SJCRH30 (cell line): ENCODE results near the gene COL11A2. TPM values are rescaled to one million over a fixed set of nuclear protein-coding genes. Genes with fewer than 3 reads are reported as not detected.
"Not testable (repeated sequence)": the region's sequence is repeated elsewhere in the genome, so short reads cannot be mapped to it uniquely, and the experiment has no call there.

Experiments used
- DNase-seq, 2 experiments: peaks; one replicate each; pipeline ENCODE4 v3.0.0-alpha.2; 2015 to 2020
- H3K27ac ChIP-seq: fragments of 250-450 bp; sonication (Bioruptor Pico); 2 replicates; pipeline ENCODE4 v1.5.1; 2020; ENCODE audit warnings: mild to moderate bottlenecking, moderate library complexity
- H3K27me3 ChIP-seq: fragments of 250-450 bp; sonication (Bioruptor Pico); 2 replicates; pipeline ENCODE4 v1.5.1; 2020; ENCODE audit warnings: mild to moderate bottlenecking, moderate library complexity
- H3K36me3 ChIP-seq: fragments of 250-450 bp; sonication (Bioruptor Pico); 2 replicates; pipeline ENCODE4 v1.5.1; 2020; ENCODE audit warnings: mild to moderate bottlenecking, moderate library complexity
- H3K4me1 ChIP-seq: fragments of 250-450 bp; sonication (Bioruptor Pico); 2 replicates; pipeline ENCODE4 v1.5.1; 2020; ENCODE audit warnings: mild to moderate bottlenecking, moderate library complexity
- H3K4me3 ChIP-seq: fragments of 250-450 bp; sonication (Bioruptor Pico); 2 replicates; pipeline ENCODE4 v1.5.1; 2020; ENCODE audit warnings: mild to moderate bottlenecking, moderate library complexity
- H3K9me3 ChIP-seq: fragments of 250-450 bp; sonication (Bioruptor Pico); replicated peaks from 2 replicates; pipeline ENCODE4 v1.5.1; 2020; ENCODE audit warnings: mild to moderate bottlenecking, moderate library complexity
- total RNA-seq: library from RNA; depleted of rRNA; stranded (reverse); fragments of >200 nt; shearing (Covaris generic); gene quantifications from 2 replicates; pipeline ENCODE4 v1.2.3, GENCODE V29; 2014

The COL11A2 gene
- total RNA-seq, 1 experiment from 2014 or later: 3.8 TPM

- Histone ChIP-seq H3K27me3 (no peaks in the 10 kb centered on the region), H3K36me3 (no peaks in the 10 kb centered on the region), H3K4me1 (peaks cover 10% of the 10 kb centered on the region), H3K4me3 (no peak overlapping the region), H3K27ac (no peak overlapping the region), H3K9me3 (no peaks in the 10 kb centered on the region)
- DNase-seq: no peak
These were observed 27.4 kb downstream of the COL11A2 start for GRCh38 chr6:33164665-33165373.

DNA sequence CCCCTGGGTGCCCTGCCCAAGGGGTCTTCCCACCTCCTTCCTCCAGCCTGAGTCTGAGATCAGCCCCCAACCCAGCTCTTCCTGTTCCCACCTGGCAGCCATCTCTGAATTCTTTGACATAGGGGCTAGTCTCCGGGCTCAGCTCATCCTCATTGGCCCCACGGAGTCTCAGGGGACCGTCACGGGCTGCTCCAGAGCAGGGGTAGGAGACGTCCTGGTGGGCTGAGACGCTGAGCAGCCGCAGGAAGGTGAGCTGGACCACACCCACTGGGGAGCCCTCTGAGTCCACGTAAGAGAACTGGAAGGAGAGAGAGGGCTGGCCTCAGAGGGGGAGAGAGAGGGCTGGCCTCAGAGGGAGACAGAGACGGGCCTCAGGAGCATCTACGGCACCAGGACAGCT is 28.1 kb downstream of the COL11A2 start:
- peaks cover 10% of the 10 kb centered on the region for H3K4me1 ChIP-seq
- no peaks in the 10 kb centered on the region for H3K36me3 ChIP-seq
- H3K27me3 ChIP-seq: no peaks in the 10 kb centered on the region
- DNase-seq: no peak
- no peaks in the 10 kb centered on the region for H3K9me3 ChIP-seq
- H3K27ac ChIP-seq: no peak overlapping the region
- H3K4me3 ChIP-seq: no peak overlapping the region

DNA sequence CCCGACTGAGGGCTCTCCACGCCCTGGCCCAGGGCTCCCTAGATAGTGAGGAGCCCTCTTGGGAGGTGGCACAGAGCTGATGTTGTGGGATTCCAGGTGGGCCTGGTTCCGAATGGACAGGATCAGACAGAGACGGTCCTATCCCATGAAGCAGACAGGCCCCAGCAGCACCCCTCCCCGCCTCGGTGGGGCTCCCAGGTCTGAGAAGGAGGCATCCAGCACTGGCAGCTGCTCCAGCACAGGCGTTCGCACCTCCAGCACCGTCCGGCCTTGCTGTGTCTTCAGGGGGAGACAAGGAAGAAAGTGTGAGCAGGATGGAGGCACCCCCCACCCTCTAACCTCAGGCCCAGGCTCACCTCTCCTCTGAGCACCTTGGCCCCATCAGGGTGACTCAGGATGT is 28.7 kb downstream of the COL11A2 start:
- Histone ChIP-seq H3K27ac (no peak overlapping the region), H3K36me3 (no peaks in the 10 kb centered on the region)

GRCh38 chr6:33161354-33162331 is 30.6 kb downstream of the COL11A2 start:
- Histone ChIP-seq H3K4me1 (peaks cover 10% of the 10 kb centered on the region), H3K9me3 (no peaks in the 10 kb centered on the region), H3K4me3 (peak overlapping the region; percentile 52), H3K36me3 (no peaks in the 10 kb centered on the region), H3K27ac (peak overlapping the region; percentile 41), H3K27me3 (peaks cover 8% of the 10 kb centered on the region; the same call in 1 of the 2 replicates)
- DNase-seq: peak; percentile 76 to 79

More for the DNA sequence above, 28.7 kb downstream of the COL11A2 start:
- no peaks in the 10 kb centered on the region for H3K27me3 ChIP-seq
- H3K4me3 ChIP-seq: no peak overlapping the region
- H3K9me3 ChIP-seq: no peaks in the 10 kb centered on the region
- H3K4me1 ChIP-seq: peaks cover 10% of the 10 kb centered on the region
- no peak for DNase-seq

GRCh38 chr6:33160728-33161344 is 31.4 kb downstream of the COL11A2 start:
- Histone ChIP-seq H3K9me3 (no peaks in the 10 kb centered on the region), H3K27ac (peak overlapping the region; percentile 41), H3K4me1 (peaks cover 10% of the 10 kb centered on the region), H3K27me3 (peaks cover 9% of the 10 kb centered on the region; the same call in 1 of the 2 replicates), H3K4me3 (peak overlapping the region; percentile 52), H3K36me3 (no peaks in the 10 kb centered on the region)
- peak; percentile 62 to 64 for DNase-seq

GRCh38 chr6:33160096-33160495 is 32.2 kb downstream of the COL11A2 start:
- H3K27ac ChIP-seq: no peak overlapping the region
- H3K4me3 ChIP-seq: no peak overlapping the region
- DNase-seq: no peak
- no peaks in the 10 kb centered on the region for H3K36me3 ChIP-seq
- H3K4me1 ChIP-seq: peaks cover 10% of the 10 kb centered on the region
- no peaks in the 10 kb centered on the region for H3K9me3 ChIP-seq
- H3K27me3 ChIP-seq: peaks cover 9% of the 10 kb centered on the region; the same call in 1 of the 2 replicates

DNA sequence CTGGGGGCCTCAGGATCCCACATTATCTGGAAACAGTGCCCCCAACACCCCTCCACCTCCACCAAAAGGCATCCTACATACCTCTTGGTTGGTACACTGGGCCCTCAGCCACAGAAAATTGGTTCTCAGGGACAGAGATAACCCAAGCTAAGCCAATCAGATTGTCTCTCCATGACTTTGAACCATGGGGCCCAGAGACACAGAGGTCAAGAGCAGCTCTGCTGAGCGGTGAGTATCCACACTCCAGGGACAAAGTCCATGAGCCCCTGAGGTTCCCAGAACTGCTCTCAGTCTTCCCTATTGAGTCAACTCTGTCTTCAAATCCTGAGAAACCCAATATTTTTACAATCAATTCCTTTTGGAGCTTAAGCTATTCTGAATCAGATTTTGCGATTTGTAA is 35.3 kb downstream of the COL11A2 start:
- H3K9me3 ChIP-seq: peaks cover 4% of the 10 kb centered on the region
- H3K4me1 ChIP-seq: peaks cover 6% of the 10 kb centered on the region
- peaks cover 9% of the 10 kb centered on the region; the same call in 1 of the 2 replicates for H3K27me3 ChIP-seq
- no peak for DNase-seq
- H3K4me3 ChIP-seq: no peak overlapping the region
- no peak overlapping the region for H3K27ac ChIP-seq
- H3K36me3 ChIP-seq: no peaks in the 10 kb centered on the region

- no peaks in the 10 kb centered on the region for H3K36me3 ChIP-seq
- H3K4me3 ChIP-seq: no peak overlapping the region
- H3K27me3 ChIP-seq: peaks cover 9% of the 10 kb centered on the region; the same call in 1 of the 2 replicates
- H3K4me1 ChIP-seq: peaks cover 6% of the 10 kb centered on the region; the same call in 1 of the 2 replicates
- H3K9me3 ChIP-seq: peaks cover 8% of the 10 kb centered on the region
- H3K27ac ChIP-seq: no peak overlapping the region
- no peak for DNase-seq
These were observed 35.7 kb downstream of the COL11A2 start for GRCh38 chr6:33156561-33156960.

GRCh38 chr6:33154349-33154748 is 37.9 kb downstream of the COL11A2 start:
- H3K4me3 ChIP-seq: no peak overlapping the region
- peaks cover 14% of the 10 kb centered on the region for H3K9me3 ChIP-seq
- DNase-seq: no peak
- no peaks in the 10 kb centered on the region for H3K4me1 ChIP-seq
- H3K27me3 ChIP-seq: peaks cover 9% of the 10 kb centered on the region; the same call in 1 of the 2 replicates
- H3K27ac ChIP-seq: no peak overlapping the region
- H3K36me3 ChIP-seq: no peaks in the 10 kb centered on the region

GRCh38 chr6:33151050-33151449 is 41.2 kb downstream of the COL11A2 start:
- Histone ChIP-seq H3K4me1 (peaks cover 2% of the 10 kb centered on the region; the same call in 1 of the 2 replicates), H3K9me3 (peaks cover 14% of the 10 kb centered on the region), H3K4me3 (no peak overlapping the region)

DNA sequence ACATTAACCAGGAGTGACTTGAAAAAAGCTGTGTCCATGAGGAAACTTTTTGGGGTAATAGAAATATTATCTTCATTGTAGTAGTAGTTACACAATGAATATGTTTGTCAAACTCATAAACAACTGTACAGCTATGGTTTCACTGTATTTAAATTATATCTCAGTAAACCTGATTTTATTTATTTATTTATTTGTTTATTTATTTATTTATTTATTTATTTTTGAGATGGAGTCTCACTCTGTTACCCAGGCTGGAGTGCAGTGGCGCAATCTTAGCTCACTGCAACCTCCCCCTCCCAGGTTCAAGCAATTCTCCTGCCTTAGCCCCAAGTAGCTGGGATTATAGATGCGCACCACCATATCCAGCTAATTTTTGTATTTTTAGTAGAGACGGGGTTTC is 41.7 kb downstream of the COL11A2 start:
- H3K27me3 ChIP-seq, H3K4me1 ChIP-seq, H3K4me3 ChIP-seq, DNase-seq, H3K27ac ChIP-seq, H3K36me3 ChIP-seq: not testable (repeated sequence)
- peaks cover 14% of the 10 kb centered on the region for H3K9me3 ChIP-seq

More at GRCh38 chr6:33151050-33151449, 41.2 kb downstream of the COL11A2 start:
- no peaks in the 10 kb centered on the region for H3K36me3 ChIP-seq
- no peak overlapping the region for H3K27ac ChIP-seq
- no peak for DNase-seq
- 0 out of 2 replicates have a peak, but pooled peaks cover 2% of the 10 kb centered on the region for H3K27me3 ChIP-seq

- Histone ChIP-seq H3K27me3 (0 out of 2 replicates have a peak, but pooled peaks cover 2% of the 10 kb centered on the region), H3K36me3 (no peaks in the 10 kb centered on the region), H3K9me3 (peaks cover 14% of the 10 kb centered on the region), H3K4me3 (no peak overlapping the region), H3K27ac (no peak overlapping the region), H3K4me1 (peaks cover 2% of the 10 kb centered on the region; the same call in 1 of the 2 replicates)
- DNase-seq: peak in 1 of 2 experiments; percentile 58
These were observed 44.2 kb downstream of the COL11A2 start for GRCh38 chr6:33147807-33148666.

DNA sequence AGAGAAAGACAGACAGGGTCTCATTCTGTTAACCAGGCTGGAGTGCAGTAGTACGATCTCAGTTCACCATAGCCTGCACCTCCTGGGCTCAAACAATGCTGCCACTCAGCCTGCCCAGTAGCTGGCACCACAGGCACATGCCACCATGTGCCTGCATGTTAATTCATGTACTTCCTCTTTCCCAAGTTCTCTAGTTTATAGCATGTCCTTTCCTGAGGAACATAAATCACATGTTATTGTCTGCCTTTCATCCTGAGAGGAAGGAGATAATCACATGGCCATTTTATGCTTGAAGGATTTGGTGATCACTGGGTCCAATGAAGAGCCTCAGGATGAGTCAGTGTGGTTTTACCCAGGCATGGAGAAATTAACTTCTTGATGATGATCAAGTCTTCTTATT is 47.9 kb downstream of the COL11A2 start:
- Histone ChIP-seq H3K4me3 (no peak overlapping the region), H3K36me3 (no peaks in the 10 kb centered on the region), H3K4me1 (peaks cover 2% of the 10 kb centered on the region; the same call in 1 of the 2 replicates), H3K9me3 (no peaks in the 10 kb centered on the region), H3K27ac (no peak overlapping the region), H3K27me3 (peaks cover 13% of the 10 kb centered on the region; the same call in 1 of the 2 replicates)
- no peak for DNase-seq
